Naive B cell (primary cell): ENCODE data around the gene COX6A2. TPM values are rescaled to one million over a fixed set of nuclear protein-coding genes. Genes with fewer than 3 reads are reported as not detected.

Source experiments
- ATAC-seq, 2 donors: fragments of 150-1000 bp; cut with Tn5 transposase; 2 replicates each; pipeline ENCODE4 v1.10.0; 2021; ENCODE audit warnings: low read depth in 2 of 2, mild to moderate bottlenecking in 2 of 2, moderate library complexity in 2 of 2
- DNase-seq: peaks from one replicate; pipeline ENCODE4 v3.0.0; 2022
- H3K27ac Mint-ChIP-seq, 6 donors: one replicate each; pipeline ENCODE4 v1.8.0; 2020 to 2022; ENCODE audit warnings: mild to moderate bottlenecking in 6 of 6, mixed read lengths in 6 of 6, moderate library complexity in 5 of 6, inconsistent platforms in 2 of 6
- H3K27me3 Mint-ChIP-seq, 3 donors: one replicate each; pipeline ENCODE4 v1.8.0; 2021 to 2022; ENCODE audit warnings: mixed read lengths in 3 of 3, mild to moderate bottlenecking in 1 of 3
- H3K36me3 Mint-ChIP-seq, 2 donors: one replicate each; pipeline ENCODE4 v1.8.0; 2020 to 2022; ENCODE audit warnings: mixed read lengths in 2 of 2, inconsistent platforms in 1 of 2, mild to moderate bottlenecking in 1 of 2
- H3K4me1 Mint-ChIP-seq, 3 donors: one replicate each; pipeline ENCODE4 v1.8.0; 2020 to 2022; ENCODE audit warnings: mixed read lengths in 3 of 3, inconsistent platforms in 1 of 3, mild to moderate bottlenecking in 1 of 3, moderate library complexity in 1 of 3
- H3K4me3 Mint-ChIP-seq, 8 donors: one replicate each; pipeline ENCODE4 v1.8.0; 2020 to 2022; ENCODE audit warnings: mild to moderate bottlenecking in 8 of 8, mixed read lengths in 8 of 8, moderate library complexity in 8 of 8, inconsistent platforms in 2 of 8
- H3K9me3 Mint-ChIP-seq, 7 donors: one replicate each; pipeline ENCODE4 v1.8.0; 2020 to 2022; ENCODE audit warnings: mixed read lengths in 7 of 7, mild to moderate bottlenecking in 5 of 7, inconsistent platforms in 2 of 7, moderate library complexity in 1 of 7
- polyA plus RNA-seq, 6 donors: library from polyadenylated mRNA; unstranded; fragments of 300-500 nt; fragmentation: Illumina TruSeq; gene quantifications; one replicate each; pipeline ENCODE4 v1.2.3, GENCODE V29; 2021; ENCODE audit warnings: low read depth in 6 of 6

Gene COX6A2
- polyA plus RNA-seq, result not detected

DNA sequence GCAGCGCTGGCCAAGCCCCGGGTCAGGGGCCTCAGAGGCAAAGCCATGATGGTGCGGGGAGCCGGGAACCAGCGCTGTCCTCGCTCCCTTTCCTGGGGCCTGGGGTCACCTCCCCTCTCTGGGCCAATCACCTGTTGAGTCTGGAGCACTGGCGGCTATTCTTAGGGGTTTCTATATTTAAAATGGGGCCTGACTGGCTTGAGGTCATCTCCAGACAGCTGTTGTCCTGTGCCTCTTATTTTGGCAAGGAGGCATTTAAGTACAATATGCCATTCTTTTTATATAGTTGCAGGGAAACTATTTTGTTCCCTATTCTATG is at the start of gene COX6A2:
Gene COX6A2 (minus strand): TSS at position 82 of the 319 bp plus-strand sequence. CDS start 35 bp downstream, at position 47.
- no peaks in the 10 kb centered on the region for H3K36me3 Mint-ChIP-seq
- H3K27ac Mint-ChIP-seq, result peak within 1 kb of the TSS in 1 of 6 donors; percentile 32
- no peak for DNase-seq
- ATAC-seq, result no peak
- peaks cover 0 to 6% (median 0%) of the 10 kb centered on the region in 3 donors for H3K4me1 Mint-ChIP-seq
- no peaks in the 10 kb centered on the region for H3K9me3 Mint-ChIP-seq
- peak within 1 kb of the TSS; percentile 15 to 86 (median 60) for H3K4me3 Mint-ChIP-seq
- H3K27me3 Mint-ChIP-seq, result peaks cover 10 to 33% (median 32%) of the 10 kb centered on the region in 3 donors

- DNase-seq (peak; percentile 21), ATAC-seq (peak; percentile 27 to 37)
- peak overlapping the region in 3 of 6 donors; percentile 52 to 66 (median 61) for H3K27ac Mint-ChIP-seq
- no peaks in the 10 kb centered on the region for H3K36me3 Mint-ChIP-seq
- H3K4me1 Mint-ChIP-seq, result peaks cover 17 to 25% (median 24%) of the 10 kb centered on the region in 3 donors
- no peaks in the 10 kb centered on the region for H3K9me3 Mint-ChIP-seq
- H3K27me3 Mint-ChIP-seq, result peaks cover 4 to 28% (median 20%) of the 10 kb centered on the region in 3 donors
- H3K4me3 Mint-ChIP-seq, result peak overlapping the region; percentile 80 to 94 (median 88)
Measured at GRCh38 chr16:31477220-31478216, 49.4 kb upstream of the COX6A2 start.

- peak; percentile 77 to 79 for ATAC-seq
- H3K36me3 Mint-ChIP-seq, result no peaks in the 10 kb centered on the region
- peaks cover 0 to 25% (median 14%) of the 10 kb centered on the region in 3 donors for H3K27me3 Mint-ChIP-seq
- peaks cover 21 to 30% (median 29%) of the 10 kb centered on the region in 3 donors for H3K4me1 Mint-ChIP-seq
- H3K4me3 Mint-ChIP-seq, result peak overlapping the region; percentile 80 to 94 (median 88)
- peak overlapping the region in 4 of 6 donors; percentile 39 to 79 (median 72) for H3K27ac Mint-ChIP-seq
- H3K9me3 Mint-ChIP-seq, result no peaks in the 10 kb centered on the region
- peak; percentile 51 for DNase-seq
Measured at GRCh38 chr16:31476303-31477219, 48.4 kb upstream of the COX6A2 start.

DNA sequence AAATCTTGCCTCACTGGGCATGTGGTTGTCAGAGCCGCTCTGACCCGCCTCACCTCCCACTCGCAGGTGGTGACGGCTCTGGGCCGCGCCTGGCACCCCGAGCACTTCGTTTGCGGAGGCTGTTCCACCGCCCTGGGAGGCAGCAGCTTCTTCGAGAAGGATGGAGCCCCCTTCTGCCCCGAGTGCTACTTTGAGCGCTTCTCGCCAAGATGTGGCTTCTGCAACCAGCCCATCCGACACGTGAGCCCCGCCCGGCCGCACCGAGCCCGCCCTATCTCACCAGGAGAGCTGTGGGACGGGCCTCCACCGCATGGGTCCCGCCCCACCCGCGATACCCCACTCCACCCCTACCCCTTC is 47.8 kb upstream of the COX6A2 start:
- H3K27me3 Mint-ChIP-seq, result peaks cover 0 to 30% (median 13%) of the 10 kb centered on the region in 3 donors
- DNase-seq, result no peak
- no peak for ATAC-seq
- H3K4me3 Mint-ChIP-seq, result peak overlapping the region; percentile 80 to 94 (median 88)
- no peaks in the 10 kb centered on the region for H3K9me3 Mint-ChIP-seq
- H3K36me3 Mint-ChIP-seq, result no peaks in the 10 kb centered on the region
- no peak overlapping the region for H3K27ac Mint-ChIP-seq
- peaks cover 26 to 36% (median 29%) of the 10 kb centered on the region in 3 donors for H3K4me1 Mint-ChIP-seq

DNA sequence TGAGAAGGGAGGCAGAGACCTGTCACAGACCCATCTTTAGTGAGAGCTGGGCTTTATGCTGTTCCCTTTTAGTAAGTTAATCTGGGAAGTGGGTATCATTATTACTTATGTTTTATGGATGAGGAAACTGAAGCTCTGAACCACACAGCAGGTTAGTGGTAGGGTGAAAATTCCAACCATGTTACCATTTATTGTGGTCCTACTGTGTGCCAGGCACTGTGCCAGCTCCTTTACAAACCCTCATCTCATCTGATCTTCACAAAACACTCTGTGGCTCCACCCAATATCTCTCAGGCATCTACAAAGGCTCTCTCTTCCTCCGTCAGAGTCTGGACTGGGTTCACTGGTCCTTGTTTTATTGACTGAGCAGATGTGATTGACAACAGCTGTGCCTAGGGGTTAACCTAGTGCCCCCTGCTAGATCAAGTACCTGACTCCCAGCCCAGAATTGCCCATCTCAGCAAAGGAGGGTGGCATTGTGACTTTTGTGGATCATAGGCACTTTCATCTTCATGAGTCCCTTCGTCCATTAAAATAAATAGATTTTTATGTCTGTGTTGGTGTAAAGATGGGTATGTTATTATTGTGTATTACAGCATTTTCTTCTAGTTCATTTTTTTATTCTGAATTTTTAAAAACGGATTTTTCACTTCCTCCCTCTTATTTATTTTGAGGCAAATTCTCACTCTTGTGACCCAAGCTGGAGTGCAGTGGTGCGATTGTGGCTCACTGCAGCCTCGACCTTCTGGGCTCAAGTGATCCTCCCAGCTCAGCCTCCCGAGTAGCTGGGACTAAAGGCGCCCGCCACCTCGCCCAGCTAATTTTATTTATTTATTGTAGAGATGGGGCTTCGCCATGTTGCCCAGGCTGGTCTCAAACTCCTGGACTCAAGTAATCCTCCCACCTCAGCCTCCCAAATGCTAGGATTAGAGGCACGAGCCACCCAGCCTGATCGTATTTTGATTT is 46.9 kb upstream of the COX6A2 start:
- Mint-ChIP-seq H3K4me1 (peaks cover 26 to 31% (median 29%) of the 10 kb centered on the region in 3 donors), H3K27ac (no peak overlapping the region), H3K4me3 (peak overlapping the region in 4 of 8 donors; percentile 16 to 80 (median 74)), H3K36me3 (no peaks in the 10 kb centered on the region), H3K9me3 (no peaks in the 10 kb centered on the region), H3K27me3 (peaks cover 0 to 30% (median 5%) of the 10 kb centered on the region in 3 donors)
- no peak for DNase-seq
- no peak for ATAC-seq

DNA sequence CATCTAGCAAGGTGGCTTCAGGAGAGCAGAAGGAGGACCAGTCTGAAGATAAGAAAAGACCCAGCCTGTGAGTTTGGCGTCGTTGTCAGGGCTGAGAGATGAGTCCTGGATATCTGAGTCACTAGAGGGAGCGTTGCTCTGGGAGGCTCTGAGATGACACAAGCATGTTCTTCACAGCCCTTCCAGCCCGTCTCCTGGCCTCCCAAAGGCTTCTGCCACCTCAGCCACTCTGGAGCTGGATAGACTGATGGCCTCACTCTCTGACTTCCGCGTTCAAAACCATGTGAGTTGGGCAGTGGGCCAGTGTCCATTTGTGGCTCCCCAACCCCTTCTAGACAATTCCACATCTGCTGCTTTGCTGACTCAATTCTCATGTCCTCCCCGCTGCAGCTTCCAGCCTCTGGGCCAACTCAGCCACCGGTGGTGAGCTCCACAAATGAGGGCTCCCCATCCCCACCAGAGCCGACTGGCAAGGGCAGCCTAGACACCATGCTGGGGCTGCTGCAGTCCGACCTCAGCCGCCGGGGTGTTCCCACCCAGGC is 46.1 kb upstream of the COX6A2 start:
- Mint-ChIP-seq H3K4me3 (peak overlapping the region in 2 of 8 donors; percentile 2 to 80), H3K9me3 (no peaks in the 10 kb centered on the region), H3K36me3 (no peaks in the 10 kb centered on the region), H3K27me3 (peaks cover 0 to 24% (median 0%) of the 10 kb centered on the region in 3 donors), H3K27ac (no peak overlapping the region), H3K4me1 (peaks cover 26 to 31% (median 29%) of the 10 kb centered on the region in 3 donors)
- DNase-seq (no peak), ATAC-seq (no peak)

- Mint-ChIP-seq H3K27ac (no peak overlapping the region), H3K27me3 (peaks cover 0 to 21% (median 0%) of the 10 kb centered on the region in 3 donors), H3K4me3 (peak overlapping the region in 7 of 8 donors; percentile 27 to 82 (median 77)), H3K4me1 (peaks cover 26 to 31% (median 29%) of the 10 kb centered on the region in 3 donors), H3K9me3 (no peaks in the 10 kb centered on the region), H3K36me3 (no peaks in the 10 kb centered on the region)
- ATAC-seq (no peak), DNase-seq (no peak)
Measured at GRCh38 chr16:31473264-31473984, 45.3 kb upstream of the COX6A2 start.

DNA sequence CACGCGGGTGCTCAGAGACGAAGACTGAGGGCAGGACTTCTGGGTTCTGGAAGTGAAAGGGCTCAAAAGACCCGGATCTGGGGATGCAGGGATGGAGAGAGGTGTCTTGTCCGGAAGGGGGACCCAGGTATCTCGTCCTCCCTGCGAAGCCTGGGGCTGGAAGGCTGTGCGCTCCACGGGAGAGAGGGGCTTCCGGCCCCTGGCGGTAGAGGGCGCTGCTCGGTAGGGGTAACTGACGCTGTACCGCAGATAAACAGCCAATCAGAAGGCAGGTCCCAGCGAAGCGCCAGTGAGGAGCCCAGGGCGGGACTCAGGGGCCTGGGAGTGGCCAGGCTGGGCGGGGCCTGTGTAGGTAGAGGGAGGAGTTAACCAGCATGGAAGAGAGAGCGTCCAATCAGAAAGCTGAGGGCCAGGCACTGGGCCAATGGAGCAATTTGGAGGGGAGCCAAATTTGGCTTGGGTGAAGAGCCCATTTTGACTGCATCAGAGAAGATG is 44.6 kb upstream of the COX6A2 start:
- Mint-ChIP-seq H3K27ac (peak overlapping the region in 2 of 6 donors; percentile 62 to 65), H3K4me1 (peaks cover 29 to 32% (median 29%) of the 10 kb centered on the region in 3 donors), H3K9me3 (no peaks in the 10 kb centered on the region), H3K27me3 (peaks cover 0 to 21% (median 0%) of the 10 kb centered on the region in 3 donors), H3K36me3 (no peaks in the 10 kb centered on the region), H3K4me3 (peak overlapping the region; percentile 69 to 87 (median 78))
- ATAC-seq (peak; percentile 39 to 54), DNase-seq (peak; percentile 23)

DNA sequence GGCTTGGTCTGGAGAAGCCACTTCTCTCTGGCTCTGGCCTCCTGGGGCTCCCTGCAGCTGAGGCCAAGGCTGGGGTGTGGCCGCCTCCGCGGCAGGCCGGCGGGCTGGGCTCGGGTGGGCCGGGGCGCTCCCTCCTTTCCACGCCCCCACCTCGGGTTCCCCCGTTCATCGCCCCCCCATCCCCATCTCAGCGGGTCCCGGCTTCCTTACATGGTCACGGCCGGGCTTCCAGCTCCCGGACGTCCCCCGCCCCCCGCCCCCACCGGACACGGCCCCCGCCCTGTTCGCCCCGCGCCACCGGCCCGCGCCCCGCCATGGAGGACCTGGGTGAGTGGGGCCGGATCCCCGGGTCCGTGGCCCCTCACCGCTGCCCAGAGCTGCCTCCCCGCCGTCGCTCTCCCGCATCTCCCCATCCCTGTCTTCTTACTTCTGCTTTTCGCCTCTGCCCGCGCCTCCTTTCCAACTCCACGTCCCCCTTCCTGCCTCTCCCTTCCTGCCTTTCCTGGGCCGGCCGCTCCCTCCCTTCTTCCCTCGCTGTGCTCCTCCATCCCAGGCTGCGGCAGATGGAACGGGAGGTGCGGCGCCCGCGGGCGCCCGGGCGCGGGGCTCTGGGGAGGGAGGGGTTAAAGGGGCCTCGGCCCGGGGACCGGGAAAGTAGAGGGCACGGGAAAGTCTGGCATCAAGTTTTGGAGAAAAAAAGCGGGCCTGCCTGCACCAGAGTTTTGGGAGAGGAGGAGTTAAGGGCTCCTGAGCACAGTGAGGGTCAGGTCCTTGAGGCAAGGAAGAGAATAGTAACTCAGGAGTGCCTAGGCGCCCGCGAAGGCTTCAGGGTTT is 43.9 kb upstream of the COX6A2 start, which contains the start of gene TGFB1I1:
Gene TGFB1I1 (plus strand): TSS at position 278 of the 834 bp plus-strand sequence. CDS start 37 bp downstream, at position 315.
- H3K27me3 Mint-ChIP-seq, result peaks cover 0 to 21% (median 0%) of the 10 kb centered on the region in 3 donors

DNA sequence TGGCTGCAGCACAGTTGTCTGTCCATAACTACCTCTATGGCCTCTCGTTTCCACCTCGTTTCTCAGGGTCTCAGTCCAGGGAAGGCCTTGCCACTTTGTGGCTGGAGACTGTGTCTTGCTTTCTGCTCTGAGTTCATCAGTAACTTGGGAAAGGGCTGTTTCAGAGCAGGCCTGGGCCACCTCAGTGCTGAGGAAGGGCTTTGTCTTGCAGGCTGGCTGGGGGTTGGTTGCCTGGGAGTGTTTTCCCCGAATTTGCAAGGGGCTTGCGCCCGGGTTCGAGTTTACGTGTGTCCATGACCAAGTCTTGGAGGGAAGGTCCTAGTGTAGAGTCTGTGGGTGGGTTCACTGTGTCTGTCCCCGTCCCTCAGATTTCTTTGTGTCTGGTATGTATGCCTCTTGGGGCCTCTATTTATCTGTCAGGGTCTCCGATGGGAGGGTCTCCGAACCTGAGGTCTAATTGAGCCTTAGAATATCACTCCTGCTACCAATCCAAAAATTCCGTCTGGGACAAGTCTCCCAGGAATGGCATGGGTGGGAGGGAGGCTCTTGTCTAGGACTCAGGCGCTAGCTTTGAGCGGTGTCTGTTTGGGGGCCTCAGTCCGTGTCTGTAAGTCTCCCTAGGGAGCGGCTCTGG is 43.2 kb upstream of the COX6A2 start:
- Mint-ChIP-seq H3K27me3 (peaks cover 0 to 21% (median 0%) of the 10 kb centered on the region in 3 donors), H3K9me3 (no peaks in the 10 kb centered on the region), H3K4me1 (peaks cover 27 to 38% (median 36%) of the 10 kb centered on the region in 3 donors), H3K4me3 (peak overlapping the region in 7 of 8 donors; percentile 36 to 76 (median 68)), H3K36me3 (no peaks in the 10 kb centered on the region), H3K27ac (peak overlapping the region in 2 of 6 donors; percentile 3 to 52)
- no peak for ATAC-seq
- no peak for DNase-seq

More for the DNA sequence above, 43.9 kb upstream of the COX6A2 start, which contains the start of gene TGFB1I1:
- Mint-ChIP-seq H3K9me3 (no peaks in the 10 kb centered on the region), H3K27ac (peak within 1 kb of the TSS in 3 of 6 donors; percentile 3 to 65 (median 62)), H3K4me3 (peak within 1 kb of the TSS; percentile 69 to 87 (median 78)), H3K36me3 (no peaks in the 10 kb centered on the region), H3K4me1 (peaks cover 29 to 36% (median 36%) of the 10 kb centered on the region in 3 donors)
- DNase-seq, result no peak
- ATAC-seq, result peak in 1 of 2 donors; percentile 24
